Activated T-cell treated with anti-CD3 and anti-CD28 coated beads for 24 hours (primary cell): ENCODE results near the gene TEX28.
A peak's percentile ranks its signal among the peaks of the same experiment; 100 is the strongest.
"Not testable (repeated sequence)": the region's sequence is repeated elsewhere in the genome, so short reads cannot be mapped to it uniquely, and the experiment has no call there.

Experiments used
- DNase-seq: peaks from one replicate; pipeline ENCODE4 v3.0.0-alpha.2; 2020; ENCODE audit warnings: low read depth

TEX28 gene

GRCh38 chrX:154310616-154311536, 16.0 kb upstream of the TEX28 start:
- no peak for DNase-seq

DNA sequence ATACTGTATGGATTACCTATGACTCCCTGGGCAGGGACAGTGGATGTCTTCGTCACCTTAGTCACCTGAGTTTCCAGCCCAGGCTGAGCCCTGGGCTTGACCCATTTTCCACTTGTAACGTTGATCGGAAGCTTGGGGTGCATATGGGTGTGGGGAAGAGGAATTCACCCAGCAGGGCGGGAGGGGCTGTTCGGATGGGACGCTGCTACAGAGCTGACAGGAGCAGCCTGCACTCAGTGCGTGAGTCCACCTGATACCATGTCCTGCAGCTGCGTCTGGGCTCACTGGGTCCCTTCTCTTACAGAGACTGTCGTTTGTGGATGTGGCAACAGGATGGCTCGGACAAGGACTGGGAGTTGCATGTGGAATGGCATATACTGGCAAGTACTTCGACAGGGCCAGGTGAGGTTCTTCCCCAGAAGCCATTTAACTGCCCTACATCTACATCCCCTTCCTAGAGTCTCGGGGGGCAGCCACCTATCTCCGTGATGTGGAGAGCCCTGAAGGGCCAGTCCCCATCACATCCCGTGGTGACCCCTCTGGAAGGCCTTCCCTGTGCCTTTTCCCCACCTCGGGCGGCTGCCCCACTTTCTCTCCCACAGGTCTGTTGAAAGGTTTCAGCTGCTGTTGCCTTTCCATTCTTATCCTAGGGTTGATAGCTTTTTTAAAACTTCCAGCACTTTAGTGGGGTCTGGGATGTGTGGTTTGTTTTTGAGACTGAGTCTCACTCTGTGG, 14.3 kb upstream of the TEX28 start:
- no peak for DNase-seq

DNA sequence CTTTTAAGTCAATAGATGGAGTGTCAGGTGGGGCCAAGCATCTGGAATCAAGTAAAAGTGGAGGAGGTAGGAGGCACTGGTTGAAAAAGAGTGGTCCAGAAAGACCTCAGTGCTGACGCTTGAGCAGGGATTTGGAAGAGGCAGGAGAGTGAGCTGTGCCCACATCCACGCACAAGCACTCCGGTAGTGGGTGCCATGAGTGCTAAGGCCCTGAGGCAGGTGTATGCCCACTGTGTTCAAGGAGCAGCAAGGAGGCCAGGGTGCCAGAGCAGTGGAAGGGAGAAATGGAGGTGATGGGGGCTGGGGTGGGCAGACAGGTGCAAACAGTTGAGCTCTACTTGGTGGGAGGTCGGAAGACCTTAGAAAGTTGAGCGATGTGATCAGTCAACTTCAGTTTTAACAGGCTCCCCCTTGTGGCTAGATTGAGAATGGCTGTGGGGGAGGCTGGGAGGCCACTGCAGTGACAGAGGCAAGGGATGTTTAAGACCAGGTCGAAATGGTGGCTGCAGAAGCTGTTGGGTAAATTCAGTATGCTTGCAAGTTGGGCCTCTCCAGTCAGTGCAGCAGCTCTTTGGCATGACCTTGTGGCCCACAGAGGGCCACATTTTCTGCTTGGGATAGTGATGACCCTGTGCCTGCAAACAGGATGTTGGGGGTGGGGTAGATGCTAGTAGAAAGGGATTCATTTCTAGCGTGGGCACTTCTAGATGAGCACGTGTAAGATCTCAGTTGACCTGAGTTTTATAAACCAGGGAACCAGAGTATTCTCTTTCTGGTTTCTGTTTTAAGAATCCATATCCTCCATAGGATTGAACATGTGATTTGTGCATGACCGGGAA, 13.4 kb upstream of the TEX28 start:
- DNase-seq: peak; percentile 68

GRCh38 chrX:154307202-154307601, 12.3 kb upstream of the TEX28 start:
- DNase-seq: no peak

GRCh38 chrX:154305541-154306205, 10.7 kb upstream of the TEX28 start:
- no peak for DNase-seq

DNA sequence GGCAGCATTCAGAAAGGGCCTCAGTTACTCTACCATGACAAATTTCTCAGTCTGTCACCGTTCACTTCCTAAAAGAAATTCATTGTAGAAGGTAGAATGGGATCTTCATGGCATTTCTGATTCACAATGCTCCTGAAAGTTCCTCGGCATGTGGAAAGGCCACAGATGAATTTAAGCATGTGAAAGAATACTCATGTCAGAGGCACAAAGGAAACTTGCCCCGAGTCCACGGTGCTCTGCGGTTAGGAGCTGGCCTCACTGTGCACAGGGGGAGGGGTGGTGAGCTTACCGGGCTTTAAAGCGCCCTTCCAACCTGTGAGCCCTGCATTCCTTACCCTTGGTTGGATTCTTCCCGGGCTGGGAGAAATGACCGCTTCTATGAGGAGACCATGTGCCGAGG, 9.9 kb upstream of the TEX28 start:
- no peak for DNase-seq

GRCh38 chrX:154303476-154303875, 8.6 kb upstream of the TEX28 start:
- no peak for DNase-seq

- not testable (repeated sequence) for DNase-seq
Observed at GRCh38 chrX:154302998-154303397, 8.1 kb upstream of the TEX28 start.

DNA sequence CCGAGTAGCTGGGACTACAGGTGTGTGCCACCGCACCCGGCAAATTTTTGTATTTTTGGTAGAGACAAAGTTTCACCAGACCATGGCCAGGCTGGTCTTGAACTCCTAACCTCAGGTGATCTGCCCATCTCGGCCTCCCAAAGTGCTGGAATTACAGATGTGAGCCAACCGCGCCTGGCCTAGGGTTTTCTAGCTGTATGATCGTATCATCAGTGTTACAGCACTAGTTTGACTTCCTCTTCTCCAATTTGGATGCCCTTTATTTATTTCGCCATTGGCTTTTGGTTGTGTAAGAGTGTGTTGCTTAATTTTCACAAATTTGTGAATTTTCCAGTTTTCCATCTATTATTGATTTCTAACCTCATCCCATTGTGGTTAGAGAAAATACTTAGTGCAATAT, 5.9 kb upstream of the TEX28 start:
- DNase-seq: no peak

- DNase-seq: no peak
Observed at GRCh38 chrX:154298312-154298711, 3.4 kb upstream of the TEX28 start.

DNA sequence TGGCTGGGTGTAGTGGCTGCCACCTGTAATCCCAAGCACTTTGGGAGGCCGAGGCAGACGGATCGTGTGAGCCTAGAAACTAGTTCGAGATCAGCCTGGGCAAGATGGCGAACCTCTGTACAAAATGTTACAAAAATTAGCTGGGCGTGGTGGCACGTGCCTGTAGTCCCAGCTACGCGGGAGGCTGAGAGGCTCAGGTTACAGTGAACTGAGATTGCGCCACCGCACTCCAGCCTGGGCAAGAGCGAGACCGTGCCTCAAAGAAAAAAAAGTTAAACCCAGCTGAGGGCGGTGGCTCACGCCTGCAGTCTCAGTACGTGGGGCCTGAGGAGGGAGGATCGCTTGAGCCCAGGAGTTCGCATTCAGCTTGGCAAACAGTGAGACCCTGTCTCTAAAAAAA, 1.8 kb upstream of the TEX28 start:
- no peak for DNase-seq

DNA sequence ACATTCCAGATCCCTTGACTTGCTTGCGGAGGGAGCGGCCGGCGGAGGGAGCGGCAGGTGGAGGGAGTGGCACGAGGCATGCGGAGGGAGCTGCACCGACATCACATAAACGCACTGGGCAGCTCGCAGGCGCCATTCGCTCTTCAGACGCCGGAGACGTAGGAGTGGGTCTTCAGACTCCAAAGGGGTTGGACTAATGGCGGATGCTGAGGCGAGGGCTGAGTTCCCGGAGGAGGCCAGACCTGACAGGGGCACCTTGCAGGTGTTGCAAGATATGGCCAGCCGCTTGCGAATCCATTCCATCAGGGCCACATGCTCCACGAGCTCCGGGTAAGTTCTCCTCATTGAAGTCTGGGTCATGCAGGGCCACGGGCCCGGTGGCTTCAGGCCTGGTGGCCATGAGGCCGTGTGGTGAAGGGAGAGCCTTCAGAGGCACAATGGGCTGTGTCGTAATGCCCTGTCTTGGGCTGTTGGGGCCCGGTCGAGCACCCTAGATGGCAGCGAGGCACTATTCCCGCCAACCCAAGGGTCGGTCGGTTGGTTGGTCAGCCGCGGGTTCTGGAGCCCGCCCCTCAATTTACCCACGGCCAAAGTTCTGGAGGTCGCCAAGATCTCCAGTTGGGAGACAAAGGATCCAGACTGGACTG, 863 bp upstream of the TEX28 start, which contains the start of gene TKTL1:
TKTL1 (plus strand) TSS at position 132 of the 647 bp plus-strand sequence; CDS start at position 197, 65 bp downstream.
- no peak for DNase-seq

- DNase-seq: not testable (repeated sequence)
Observed at GRCh38 chrX:154286406-154286805, 8.5 kb downstream of the TEX28 start.

DNA sequence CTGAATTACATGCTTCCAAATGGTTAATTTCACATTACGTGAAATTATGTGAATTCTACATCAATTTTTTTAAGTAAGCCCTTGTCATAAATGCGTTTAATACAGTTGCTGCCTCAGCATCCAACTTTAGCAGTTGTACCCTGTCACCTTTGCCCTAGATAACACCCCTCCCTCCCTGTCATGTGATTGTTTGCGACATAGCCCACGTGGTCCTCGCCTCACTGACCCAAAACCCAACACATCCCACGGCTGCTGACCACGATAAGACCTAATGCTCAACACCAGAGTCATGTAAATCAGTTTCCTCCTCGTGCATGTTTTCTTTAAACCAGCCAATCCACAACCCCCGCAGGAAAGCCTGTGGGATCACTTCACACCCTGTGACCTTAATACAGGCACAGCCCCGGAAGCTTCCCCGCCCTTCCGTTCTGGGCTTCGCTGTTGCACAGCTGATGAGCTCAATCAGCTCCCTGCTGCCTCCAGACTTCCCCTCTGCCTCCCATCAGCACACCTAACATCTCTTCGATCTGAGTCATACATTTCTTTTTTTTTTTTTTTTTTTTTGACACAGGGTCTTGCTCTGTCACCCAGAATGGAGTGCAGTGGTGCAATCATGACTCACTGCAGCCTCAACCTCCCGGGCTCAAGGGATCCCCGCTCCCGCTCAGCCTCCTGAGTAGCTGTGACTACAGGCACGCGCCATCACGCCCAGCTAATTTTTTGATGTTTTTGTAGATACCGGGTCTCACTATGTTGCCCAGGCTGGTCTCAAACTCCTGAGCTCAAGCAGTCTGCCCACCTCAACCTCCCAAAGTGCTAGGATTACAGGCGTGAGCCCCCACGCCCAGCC, 10.2 kb downstream of the TEX28 start:
- not testable (repeated sequence) for DNase-seq

DNA sequence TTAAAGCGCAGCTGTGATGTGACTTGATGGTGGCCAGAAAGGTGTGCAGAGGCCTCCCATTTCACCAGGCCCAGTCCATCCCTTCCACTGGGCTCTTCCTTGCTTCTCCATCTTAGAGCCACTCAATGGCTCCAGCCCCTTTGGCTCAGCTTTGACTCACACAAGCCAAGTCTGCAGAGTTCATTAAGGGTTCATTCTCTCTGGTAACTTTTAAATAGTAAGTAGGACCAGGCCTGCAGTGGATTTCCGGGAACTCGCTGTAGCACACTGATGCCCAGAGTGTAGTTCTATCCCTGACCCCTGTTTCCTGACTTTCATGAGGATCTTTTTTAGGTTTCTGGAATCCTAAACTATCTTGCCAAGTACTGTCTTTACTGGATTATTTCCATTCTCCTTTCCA, 25.7 kb downstream of the TEX28 start:
- DNase-seq: not testable (repeated sequence)

- DNase-seq: not testable (repeated sequence)
Observed at GRCh38 chrX:154263072-154263471, 31.9 kb downstream of the TEX28 start.

DNA sequence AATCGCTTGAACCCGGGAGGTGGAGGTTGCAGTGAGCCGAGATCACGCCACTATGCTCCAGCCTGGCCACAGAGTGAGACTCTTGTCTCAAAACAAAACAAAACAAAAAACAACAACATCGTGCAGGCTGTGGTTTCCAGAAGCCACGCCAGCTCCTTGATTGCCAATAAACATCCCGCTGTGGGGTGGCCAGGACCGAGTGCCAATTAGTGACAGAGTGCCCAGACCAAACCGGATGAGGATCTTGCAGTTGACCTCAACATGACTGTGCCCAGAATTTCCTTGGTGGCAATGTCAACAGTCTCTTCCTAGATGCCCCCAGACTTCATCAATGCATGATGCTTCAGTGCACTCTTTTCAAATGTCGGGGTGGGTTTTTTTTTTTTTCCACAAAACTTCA, 36.2 kb downstream of the TEX28 start:
- not testable (repeated sequence) for DNase-seq

GRCh38 chrX:154257282-154257681, 37.6 kb downstream of the TEX28 start, which contains the start of gene OPN1MW3:
TSS of gene OPN1MW3 (plus strand) at chrX:154257582. CDS start at chrX:154257620, 38 bp downstream.
- DNase-seq: not testable (repeated sequence)

- DNase-seq: not testable (repeated sequence)
Observed at GRCh38 chrX:154248076-154248475, 46.8 kb downstream of the TEX28 start.
